WTC11 (cell line): Measurements from ENCODE around the gene WIPF3.

ENCODE experiments used
- ATF3 ChIP-seq: sonication (generic); formaldehyde crosslinking; conservative IDR thresholded peaks from 2 replicates; pipeline ENCODE4 v1.8.1; 2022; ENCODE audit warnings: mild to moderate bottlenecking, missing genetic modification reagents
- ATF6 ChIP-seq: sonication (generic); formaldehyde crosslinking; IDR thresholded peaks from 2 replicates; pipeline ENCODE4 v1.8.1; 2023; ENCODE audit warnings: mild to moderate bottlenecking, missing genetic modification reagents
- CREB1 ChIP-seq: sonication (generic); formaldehyde crosslinking; IDR thresholded peaks from 2 replicates; pipeline ENCODE4 v1.8.0; 2023; ENCODE audit warnings: mild to moderate bottlenecking, missing genetic modification reagents
- CTCF ChIP-seq: fragments of 200-600 bp; IDR thresholded peaks from 2 replicates; pipeline ENCODE4 v1.8.0; 2022; ENCODE audit warnings: antibody characterized with exemption
- E2F1 ChIP-seq: sonication (generic); formaldehyde crosslinking; IDR thresholded peaks from 2 replicates; pipeline ENCODE4 v1.8.0; 2022; ENCODE audit warnings: mild to moderate bottlenecking, missing genetic modification reagents
- FOXK1 ChIP-seq: sonication (generic); formaldehyde crosslinking; IDR thresholded peaks from 2 replicates; pipeline ENCODE4 v1.8.0; 2022; ENCODE audit warnings: mild to moderate bottlenecking, moderate library complexity, missing genetic modification reagents
- JUN ChIP-seq: sonication (generic); formaldehyde crosslinking; IDR thresholded peaks from 2 replicates; pipeline ENCODE4 v1.8.0; 2023; ENCODE audit warnings: mild to moderate bottlenecking, missing genetic modification reagents
- MLX ChIP-seq: sonication (generic); formaldehyde crosslinking; IDR thresholded peaks from 2 replicates; pipeline ENCODE4 v1.8.1; 2023; ENCODE audit warnings: mild to moderate bottlenecking, missing genetic modification reagents, moderate library complexity
- PRDM15 ChIP-seq: sonication (generic); formaldehyde crosslinking; IDR thresholded peaks from 2 replicates; pipeline ENCODE4 v1.8.0; 2022; ENCODE audit warnings: missing genetic modification reagents
- PRRX2 ChIP-seq: fragments of 250-450 bp; sonication (Bioruptor Pico); IDR thresholded peaks from 2 replicates; pipeline ENCODE4 v1.8.0; 2021; ENCODE audit warnings: mild to moderate bottlenecking
- SMAD3 ChIP-seq: sonication (generic); formaldehyde crosslinking; IDR thresholded peaks from 2 replicates; pipeline ENCODE4 v1.8.0; 2022; ENCODE audit warnings: missing genetic modification reagents, mild to moderate bottlenecking, borderline replicate concordance
- TEAD1 ChIP-seq: sonication (generic); formaldehyde crosslinking; IDR thresholded peaks from 2 replicates; pipeline ENCODE4 v1.8.0; 2022; ENCODE audit warnings: mild to moderate bottlenecking, missing genetic modification reagents
- USF2 ChIP-seq: sonication (generic); formaldehyde crosslinking; IDR thresholded peaks from 2 replicates; pipeline ENCODE4 v1.8.1; 2023; ENCODE audit warnings: mild to moderate bottlenecking, missing genetic modification reagents, moderate library complexity
- ZNF121 ChIP-seq: sonication (generic); formaldehyde crosslinking; IDR thresholded peaks from 2 replicates; pipeline ENCODE4 v1.8.0; 2023; ENCODE audit warnings: missing genetic modification reagents

- TF ChIP-seq CTCF (no peak), USF2 (no peak), ATF3 (CRISPR knock-in tag) (no peak), E2F1 (CRISPR knock-in tag) (no peak), SMAD3 (CRISPR knock-in tag) (no peak), ATF6 (no peak), CREB1 (no peak), PRDM15 (no peak), PRRX2 (CRISPR knock-in tag) (no peak), FOXK1 (CRISPR knock-in tag) (no peak), JUN (no peak), ZNF121 (CRISPR knock-in tag) (no peak), MLX (CRISPR knock-in tag) (no peak), TEAD1 (CRISPR knock-in tag) (no peak)
Observed at GRCh38 chr7:29859524-29860185, 53.3 kb downstream of the WIPF3 start.
